ENCODE measurements around the gene NRP1. TPM values are rescaled to one million over a fixed set of nuclear protein-coding genes. Genes with fewer than 3 reads are reported as not detected.

The NRP1 gene
- total RNA-seq, 1 donor from 2014 or later, result 208 TPM

GRCh38 chr10:33344676-33345075 is 10.2 kb upstream of the NRP1 start:
- H3K9me3 Mint-ChIP-seq (ENCODE audit: unreplicated experiment), result no peaks in the 10 kb centered on the region
- peaks cover 3% of the 10 kb centered on the region for H3K36me3 Mint-ChIP-seq (ENCODE audit: unreplicated experiment)
- H3K27ac Mint-ChIP-seq (ENCODE audit: unreplicated experiment), result no peak overlapping the region
- no peaks in the 10 kb centered on the region for H3K27me3 Mint-ChIP-seq (ENCODE audit: unreplicated experiment)
- no peak for TF ChIP-seq CTCF (IDR thresholded peaks at IDR 0.05)
- peaks cover 52% of the 10 kb centered on the region for H3K4me1 Mint-ChIP-seq (ENCODE audit: unreplicated experiment)
- no peak for DNase-seq (ENCODE audit: extremely low spot score, unreplicated experiment)
- no peak overlapping the region for H3K4me3 Mint-ChIP-seq (ENCODE audit: unreplicated experiment)

- no peak for DNase-seq (ENCODE audit: extremely low spot score, unreplicated experiment)
- peaks cover 3% of the 10 kb centered on the region for H3K36me3 Mint-ChIP-seq (ENCODE audit: unreplicated experiment)
- no peaks in the 10 kb centered on the region for H3K27me3 Mint-ChIP-seq (ENCODE audit: unreplicated experiment)
- H3K27ac Mint-ChIP-seq (ENCODE audit: unreplicated experiment), result peak overlapping the region; percentile 85
- no peak for TF ChIP-seq CTCF (IDR thresholded peaks at IDR 0.05)
- H3K9me3 Mint-ChIP-seq (ENCODE audit: unreplicated experiment), result no peaks in the 10 kb centered on the region
- peak overlapping the region; percentile 57 for H3K4me3 Mint-ChIP-seq (ENCODE audit: unreplicated experiment)
- H3K4me1 Mint-ChIP-seq (ENCODE audit: unreplicated experiment), result peaks cover 65% of the 10 kb centered on the region
These were observed 7.2 kb upstream of the NRP1 start for GRCh38 chr10:33341637-33342036.

- H3K36me3 Mint-ChIP-seq (ENCODE audit: unreplicated experiment), result peaks cover 5% of the 10 kb centered on the region
- no peak for DNase-seq (ENCODE audit: extremely low spot score, unreplicated experiment)
- H3K27me3 Mint-ChIP-seq (ENCODE audit: unreplicated experiment), result no peaks in the 10 kb centered on the region
- no peaks in the 10 kb centered on the region for H3K9me3 Mint-ChIP-seq (ENCODE audit: unreplicated experiment)
- H3K4me3 Mint-ChIP-seq (ENCODE audit: unreplicated experiment), result peak overlapping the region; percentile 80
- peak; percentile 33 for TF ChIP-seq CTCF (IDR thresholded peaks at IDR 0.05)
- peaks cover 52% of the 10 kb centered on the region for H3K4me1 Mint-ChIP-seq (ENCODE audit: unreplicated experiment)
- peak overlapping the region; percentile 98 for H3K27ac Mint-ChIP-seq (ENCODE audit: unreplicated experiment)
These were observed 3.0 kb upstream of the NRP1 start for GRCh38 chr10:33337326-33337957.

- peak; percentile 87 for DNase-seq (ENCODE audit: extremely low spot score, unreplicated experiment)
- Mint-ChIP-seq H3K27me3 (ENCODE audit: unreplicated experiment) (no peaks in the 10 kb centered on the region), H3K36me3 (ENCODE audit: unreplicated experiment) (peaks cover 5% of the 10 kb centered on the region), H3K4me3 (ENCODE audit: unreplicated experiment) (peak overlapping the region; percentile 80), H3K9me3 (ENCODE audit: unreplicated experiment) (no peaks in the 10 kb centered on the region), H3K27ac (ENCODE audit: unreplicated experiment) (peak overlapping the region; percentile 98), H3K4me1 (ENCODE audit: unreplicated experiment) (peaks cover 50% of the 10 kb centered on the region)
- no peak for TF ChIP-seq CTCF (IDR thresholded peaks at IDR 0.05)
These were observed 2.3 kb upstream of the NRP1 start for GRCh38 chr10:33336582-33337325.

- no peak for TF ChIP-seq CTCF (IDR thresholded peaks at IDR 0.05)
- Mint-ChIP-seq H3K27me3 (ENCODE audit: unreplicated experiment) (no peaks in the 10 kb centered on the region), H3K4me1 (ENCODE audit: unreplicated experiment) (peaks cover 50% of the 10 kb centered on the region), H3K36me3 (ENCODE audit: unreplicated experiment) (peaks cover 5% of the 10 kb centered on the region), H3K9me3 (ENCODE audit: unreplicated experiment) (no peaks in the 10 kb centered on the region), H3K4me3 (ENCODE audit: unreplicated experiment) (peak overlapping the region; percentile 80), H3K27ac (ENCODE audit: unreplicated experiment) (peak overlapping the region; percentile 86)
- DNase-seq (ENCODE audit: extremely low spot score, unreplicated experiment), result peak; percentile 85
These were observed 1.5 kb upstream of the NRP1 start for GRCh38 chr10:33335801-33336581.

Data from osteocyte (in vitro differentiated cells).